Measurements from ENCODE around the gene DCTPP1. TPM values are rescaled to one million over a fixed set of nuclear protein-coding genes. Genes with fewer than 3 reads are reported as not detected.

Gene DCTPP1
- total and polyA plus RNA-seq, 2 of the 13 experiments (the other 11 are each of a cell fraction or from before 2014, with no cell fraction given) = 54.8 to 74.4 TPM

DNA sequence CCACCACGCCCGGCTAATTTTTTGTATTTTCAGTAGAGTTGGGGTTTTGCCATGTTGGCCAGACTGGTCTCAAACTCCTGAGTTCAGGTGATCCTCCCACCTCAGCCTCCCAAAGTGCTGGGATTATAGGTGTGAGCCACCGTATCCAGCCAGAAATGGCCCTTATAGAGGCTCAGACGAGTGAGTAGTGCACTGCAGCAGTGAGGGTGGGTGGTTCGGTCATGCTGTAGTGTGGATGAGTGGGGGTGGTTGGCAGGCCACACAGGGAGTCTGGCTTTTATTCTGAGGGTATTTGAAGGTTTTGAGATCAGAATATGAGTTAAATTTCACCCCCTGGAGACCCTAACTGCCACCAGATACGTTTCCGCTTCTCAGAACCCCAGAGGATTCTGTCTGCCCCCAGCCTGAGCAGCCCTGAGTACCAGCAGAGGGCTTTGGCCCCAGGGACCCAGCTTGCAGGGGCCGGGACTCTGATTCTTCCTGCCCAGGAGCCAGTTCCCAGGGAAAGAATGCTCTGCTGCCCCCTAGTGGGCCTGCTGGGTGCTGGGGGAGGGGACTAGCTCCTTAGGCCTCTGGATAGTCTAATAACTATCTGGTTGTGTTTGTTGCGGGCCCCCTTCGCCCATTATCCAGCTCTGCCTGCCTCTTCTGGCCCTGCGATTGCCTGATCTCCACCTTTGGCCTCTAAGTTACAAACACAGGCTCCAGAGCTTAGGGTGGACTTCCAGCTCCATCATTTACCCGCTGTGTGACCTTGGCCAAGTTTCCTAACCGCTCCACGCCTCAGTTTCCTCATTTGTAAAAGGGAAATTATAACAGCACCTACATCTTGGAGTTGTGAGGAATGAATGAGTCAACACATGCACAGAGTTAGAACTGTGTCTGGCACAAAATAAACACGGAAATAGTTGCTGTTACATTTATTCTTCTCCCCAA lies 20.4 kb downstream of the DCTPP1 start (continued):
- TF ChIP-seq, protein P1, sequence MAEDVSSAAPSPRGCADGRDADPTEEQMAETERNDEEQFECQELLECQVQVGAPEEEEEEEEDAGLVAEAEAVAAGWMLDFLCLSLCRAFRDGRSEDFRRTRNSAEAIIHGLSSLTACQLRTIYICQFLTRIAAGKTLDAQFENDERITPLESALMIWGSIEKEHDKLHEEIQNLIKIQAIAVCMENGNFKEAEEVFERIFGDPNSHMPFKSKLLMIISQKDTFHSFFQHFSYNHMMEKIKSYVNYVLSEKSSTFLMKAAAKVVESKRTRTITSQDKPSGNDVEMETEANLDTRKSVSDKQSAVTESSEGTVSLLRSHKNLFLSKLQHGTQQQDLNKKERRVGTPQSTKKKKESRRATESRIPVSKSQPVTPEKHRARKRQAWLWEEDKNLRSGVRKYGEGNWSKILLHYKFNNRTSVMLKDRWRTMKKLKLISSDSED (CRISPR knock-in tag; IDR thresholded peaks at IDR 0.05) = no peak
- no peak for TF ChIP-seq MLLT10 (CRISPR knock-in tag; IDR thresholded peaks at IDR 0.05)
- TF ChIP-seq HDAC6 (IDR thresholded peaks at IDR 0.05; ENCODE audit: low read depth, low read length) = no peak
- TF ChIP-seq, protein P2, sequence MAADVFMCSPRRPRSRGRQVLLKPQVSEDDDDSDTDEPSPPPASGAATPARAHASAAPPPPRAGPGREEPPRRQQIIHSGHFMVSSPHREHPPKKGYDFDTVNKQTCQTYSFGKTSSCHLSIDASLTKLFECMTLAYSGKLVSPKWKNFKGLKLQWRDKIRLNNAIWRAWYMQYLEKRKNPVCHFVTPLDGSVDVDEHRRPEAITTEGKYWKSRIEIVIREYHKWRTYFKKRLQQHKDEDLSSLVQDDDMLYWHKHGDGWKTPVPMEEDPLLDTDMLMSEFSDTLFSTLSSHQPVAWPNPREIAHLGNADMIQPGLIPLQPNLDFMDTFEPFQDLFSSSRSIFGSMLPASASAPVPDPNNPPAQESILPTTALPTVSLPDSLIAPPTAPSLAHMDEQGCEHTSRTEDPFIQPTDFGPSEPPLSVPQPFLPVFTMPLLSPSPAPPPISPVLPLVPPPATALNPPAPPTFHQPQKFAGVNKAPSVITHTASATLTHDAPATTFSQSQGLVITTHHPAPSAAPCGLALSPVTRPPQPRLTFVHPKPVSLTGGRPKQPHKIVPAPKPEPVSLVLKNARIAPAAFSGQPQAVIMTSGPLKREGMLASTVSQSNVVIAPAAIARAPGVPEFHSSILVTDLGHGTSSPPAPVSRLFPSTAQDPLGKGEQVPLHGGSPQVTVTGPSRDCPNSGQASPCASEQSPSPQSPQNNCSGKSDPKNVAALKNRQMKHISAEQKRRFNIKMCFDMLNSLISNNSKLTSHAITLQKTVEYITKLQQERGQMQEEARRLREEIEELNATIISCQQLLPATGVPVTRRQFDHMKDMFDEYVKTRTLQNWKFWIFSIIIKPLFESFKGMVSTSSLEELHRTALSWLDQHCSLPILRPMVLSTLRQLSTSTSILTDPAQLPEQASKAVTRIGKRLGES (CRISPR knock-in tag; IDR thresholded peaks at IDR 0.05; ENCODE audit: borderline replicate concordance) = no peak
- TF ChIP-seq ZSCAN22 (CRISPR knock-in tag; IDR thresholded peaks at IDR 0.05) = no peak
- no peak for TF ChIP-seq HNRNPL (IDR thresholded peaks at IDR 0.05; ENCODE audit: low read depth, low read length)
- TF ChIP-seq ZNF839 (CRISPR knock-in tag; IDR thresholded peaks at IDR 0.05; ENCODE audit: borderline replicate concordance) = no peak
- no peak for TF ChIP-seq U2AF2 (IDR thresholded peaks at IDR 0.05; ENCODE audit: low read depth, low read length)
- no peak for TF ChIP-seq ZNF12 (CRISPR knock-in tag; IDR thresholded peaks at IDR 0.05)
- TF ChIP-seq MZF1 (CRISPR knock-in tag; IDR thresholded peaks at IDR 0.05; ENCODE audit: borderline replicate concordance) = no peak
- TF ChIP-seq GABPA (IDR thresholded peaks at IDR 0.05; ENCODE audit: low read depth, low read length) = no peak
- peak; percentile 67 for TF ChIP-seq GABPA (CRISPR knock-in tag; IDR thresholded peaks at IDR 0.05; ENCODE audit: low read depth)
- TF ChIP-seq RELA (CRISPR knock-in tag; IDR thresholded peaks at IDR 0.05) = 0 out of 2 replicates have a peak, but pooled peaks have one; percentile 62
- TF ChIP-seq U2AF1 (optimal IDR thresholded peaks at IDR 0.05; ENCODE audit: low read depth, low read length) = peak; percentile 46
- no peak for TF ChIP-seq RCOR2 (CRISPR knock-in tag; IDR thresholded peaks at IDR 0.05)
- TF ChIP-seq ZNF343 (CRISPR knock-in tag; IDR thresholded peaks at IDR 0.05) = no peak
- TF ChIP-seq ARNT (IDR thresholded peaks at IDR 0.05) = no peak
- no peak for TF ChIP-seq ZFP62 (CRISPR knock-in tag; IDR thresholded peaks at IDR 0.05)
- peak; percentile 85; the same call in 1 of the 2 replicates for TF ChIP-seq KDM2A (CRISPR knock-in tag; IDR thresholded peaks at IDR 0.05; ENCODE audit: borderline replicate concordance, low read depth)
- peak; percentile 10; the same call in 1 of the 2 replicates for TF ChIP-seq ZBTB7A (CRISPR knock-in tag; IDR thresholded peaks at IDR 0.05)
- TF ChIP-seq FOSL1 (CRISPR knock-in tag; IDR thresholded peaks at IDR 0.05; ENCODE audit: borderline replicate concordance) = no peak
- TF ChIP-seq MED13 (CRISPR knock-in tag; IDR thresholded peaks at IDR 0.05) = no peak
- TF ChIP-seq, protein P3, sequence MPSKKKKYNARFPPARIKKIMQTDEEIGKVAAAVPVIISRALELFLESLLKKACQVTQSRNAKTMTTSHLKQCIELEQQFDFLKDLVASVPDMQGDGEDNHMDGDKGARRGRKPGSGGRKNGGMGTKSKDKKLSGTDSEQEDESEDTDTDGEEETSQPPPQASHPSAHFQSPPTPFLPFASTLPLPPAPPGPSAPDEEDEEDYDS (CRISPR knock-in tag; IDR thresholded peaks at IDR 0.05) = peak; percentile 21; the same call in 1 of the 2 replicates
- no peak for TF ChIP-seq ZNF33B (CRISPR knock-in tag; IDR thresholded peaks at IDR 0.05)

Measured in HepG2 (cell line).